IMR-90 (cell line): Measurements from ENCODE around the gene MYO1G. TPM values are rescaled to one million over a fixed set of nuclear protein-coding genes. Genes with fewer than 3 reads are reported as not detected.

Experiments used
- ATAC-seq: fragments of 200-7000 bp; cut with Tn5 transposase; 2 replicates; pipeline ENCODE4 v1.9.1; 2020; ENCODE audit warnings: low read depth, mild to moderate bottlenecking, moderate library complexity
- BruUV-seq: library from RNA; stranded (reverse); fragments of 400-500 nt; replicated peaks from 2 replicates; lab custom pipeline; 2021; lab: Mats Ljungman, UMichigan
- CTCF ChIA-PET: fragments of 300-600 bp; formaldehyde crosslinking; extraction: SDS; loops from one replicate; lab custom pipeline; 2021; ENCODE audit warnings: antibody characterized with exemption; lab: Yijun Ruan, JAX
- POLR2A ChIA-PET: fragments of 300-600 bp; sonication (Branson Sonifier 250); formaldehyde crosslinking; loops from one replicate; lab custom pipeline; 2022; ENCODE audit warnings: antibody characterized with exemption; ENCODE audit not compliant: unreplicated experiment; lab: Charles Lee
- DNase-seq: peaks from one replicate; pipeline ENCODE4 v3.0.0; 2013
- H2AFZ ChIP-seq: replicated peaks from 2 replicates; pipeline ENCODE3; 2013; ENCODE audit warnings: low read length, mild to moderate bottlenecking; ENCODE audit not compliant: poor library complexity
- H2AK5ac ChIP-seq: 2 replicates; pipeline ENCODE4 v1.6.1; 2013; ENCODE audit warnings: low read depth, low read length, inconsistent platforms
- H2AK9ac ChIP-seq: replicated peaks from 2 replicates; pipeline ENCODE3; 2013; ENCODE audit warnings: mild to moderate bottlenecking, low read depth, low read length, moderate library complexity; ENCODE audit not compliant: poor library complexity
- H2BK120ac ChIP-seq: 2 replicates; pipeline ENCODE4 v1.6.1; 2013; ENCODE audit warnings: low read depth, low read length, inconsistent platforms
- H2BK15ac ChIP-seq: 3 replicates; pipeline ENCODE4 v1.6.1; 2013; ENCODE audit warnings: low read depth, low read length, inconsistent platforms
- H2BK20ac ChIP-seq: 2 replicates; pipeline ENCODE4 v1.6.1; 2013; ENCODE audit warnings: low read depth, mild to moderate bottlenecking, inconsistent platforms, low read length, moderate library complexity
- H2BK5ac ChIP-seq: 2 replicates; pipeline ENCODE4 v1.6.1; 2013; ENCODE audit warnings: mild to moderate bottlenecking, low read depth, low read length, inconsistent platforms; ENCODE audit not compliant: poor library complexity, severe bottlenecking
- H3K14ac ChIP-seq: replicated peaks from 2 replicates; pipeline ENCODE4 v1.6.1; 2013; ENCODE audit warnings: low read depth, low read length, inconsistent platforms
- H3K18ac ChIP-seq: 2 replicates; pipeline ENCODE4 v1.6.1; 2013; ENCODE audit warnings: low read depth, low read length, control low read depth
- H3K23ac ChIP-seq: 2 replicates; pipeline ENCODE4 v1.6.1; 2013; ENCODE audit warnings: low read depth, low read length, inconsistent platforms
- H3K27ac ChIP-seq: 2 replicates; pipeline ENCODE4 v1.5.1; 2013; ENCODE audit warnings: mild to moderate bottlenecking, control low read depth, low read length; ENCODE audit not compliant: insufficient read depth
- H3K27me3 ChIP-seq: 2 replicates; pipeline ENCODE4 v1.6.1; 2013; ENCODE audit warnings: low read length; ENCODE audit not compliant: control insufficient read depth, insufficient read depth
- H3K36me3 ChIP-seq: 2 replicates; pipeline ENCODE4 v1.6.1; 2013; ENCODE audit warnings: low read length, mixed read lengths; ENCODE audit not compliant: control insufficient read depth, insufficient read depth
- H3K4ac ChIP-seq: 2 replicates; pipeline ENCODE4 v1.6.1; 2013; ENCODE audit warnings: low read depth, low read length, inconsistent platforms
- H3K4me1 ChIP-seq: 2 replicates; pipeline ENCODE4 v1.6.1; 2013; ENCODE audit warnings: low read length, mixed read lengths; ENCODE audit not compliant: control insufficient read depth, insufficient read depth
- H3K4me2 ChIP-seq: 2 replicates; pipeline ENCODE4 v1.6.1; 2013; ENCODE audit warnings: low read depth, mild to moderate bottlenecking, control low read depth, low read length, moderate library complexity
- H3K4me3 ChIP-seq: 2 replicates; pipeline ENCODE4 v1.5.1; 2013; ENCODE audit warnings: low read depth, mild to moderate bottlenecking, control low read depth, low read length, moderate library complexity; ENCODE audit not compliant: insufficient read depth
- H3K56ac ChIP-seq: 2 replicates; pipeline ENCODE4 v1.6.1; 2013; ENCODE audit warnings: low read length, inconsistent platforms; ENCODE audit not compliant: insufficient read depth; ENCODE audit errors: extremely low read depth
- H3K79me1 ChIP-seq, 2 experiments: 2 replicates each; pipeline ENCODE4 v1.6.1; 2013; ENCODE audit warnings: low read length in 2 of 2, inconsistent platforms in 1 of 2, low read depth in 1 of 2
- H3K9ac ChIP-seq: 2 replicates; pipeline ENCODE4 v1.6.1; 2013; ENCODE audit warnings: low read depth, low read length, control low read depth
- H3K9me1 ChIP-seq: 2 replicates; pipeline ENCODE4 v1.6.1; 2013; ENCODE audit warnings: low read length, inconsistent platforms; ENCODE audit not compliant: insufficient read depth
- H3K9me3 ChIP-seq: 2 replicates; pipeline ENCODE4 v1.6.1; 2013; ENCODE audit warnings: low read length; ENCODE audit not compliant: control insufficient read depth, insufficient read depth
- H4K20me1 ChIP-seq: 2 replicates; pipeline ENCODE4 v1.6.1; 2013; ENCODE audit warnings: low read length, inconsistent platforms; ENCODE audit not compliant: insufficient read depth
- H4K5ac ChIP-seq: 2 replicates; pipeline ENCODE4 v1.6.1; 2013; ENCODE audit warnings: mild to moderate bottlenecking, low read depth, low read length, control low read depth
- H4K8ac ChIP-seq, 2 experiments: 2 replicates each; pipeline ENCODE4 v1.6.1; 2013; ENCODE audit warnings: low read depth in 2 of 2, low read length in 2 of 2, control low read depth in 1 of 2, inconsistent platforms in 1 of 2
- H4K91ac ChIP-seq: 2 replicates; pipeline ENCODE4 v1.6.1; 2013; ENCODE audit warnings: low read depth, low read length, inconsistent platforms; ENCODE audit not compliant: insufficient read depth
- RAD21 ChIP-seq: IDR thresholded peaks from 2 replicates; pipeline ENCODE4 v1.6.1; 2012; ENCODE audit warnings: low read length, improper control_type of control experiment
- WGBS, 2 experiments: methylation state at CpG; one replicate each; pipeline versions ENCODE4 v1.1.5 to v1.1.7; 2013; ENCODE audit warnings: missing lambda C conversion rate in 2 of 2; ENCODE audit not compliant: insufficient read length in 1 of 2; ENCODE audit errors: extremely low coverage in 2 of 2; 5-methylcytosine and 5-hydroxymethylcytosine counted together
- dilution Hi-C: fragments of 300-500 bp; cut with HindIII; formaldehyde crosslinking; loops from one replicate; pipeline ENCODE4 v1.14.3; 2018; ENCODE audit warnings: low sequenced_read_pairs; ENCODE audit not compliant: unreplicated experiment
- in situ Hi-C: fragments of 300-500 bp; cut with MboI; formaldehyde crosslinking; loops from 3 replicates; pipeline ENCODE4 v1.14.3; 2019; ENCODE audit warnings: low sequenced_read_pairs, inconsistent platforms, mixed read lengths
- intact Hi-C: fragments of 100-400 bp; cut with micrococcal nuclease; formaldehyde crosslinking; loops from 2 replicates; pipeline ENCODE4 v1.10.0; 2022
- polyA plus RNA-seq, 3 experiments: library from polyadenylated mRNA; depleted of rRNA; stranded (reverse); fragments of >200 nt; gene quantifications; 2 replicates each; pipeline ENCODE4 v1.2.3, GENCODE V29; 2012; ENCODE audit warnings: low replicate concordance in 1 of 3
- total RNA-seq: library from RNA; depleted of rRNA; stranded (reverse); fragments of >200 nt; gene quantifications from 2 replicates; pipeline ENCODE4 v1.2.3, GENCODE V29; 2012

MYO1G gene
- total and polyA plus RNA-seq, 2 of the 4 experiments (the other 2 are of a cell fraction) = under 0.01 to 0.02 TPM

DNA sequence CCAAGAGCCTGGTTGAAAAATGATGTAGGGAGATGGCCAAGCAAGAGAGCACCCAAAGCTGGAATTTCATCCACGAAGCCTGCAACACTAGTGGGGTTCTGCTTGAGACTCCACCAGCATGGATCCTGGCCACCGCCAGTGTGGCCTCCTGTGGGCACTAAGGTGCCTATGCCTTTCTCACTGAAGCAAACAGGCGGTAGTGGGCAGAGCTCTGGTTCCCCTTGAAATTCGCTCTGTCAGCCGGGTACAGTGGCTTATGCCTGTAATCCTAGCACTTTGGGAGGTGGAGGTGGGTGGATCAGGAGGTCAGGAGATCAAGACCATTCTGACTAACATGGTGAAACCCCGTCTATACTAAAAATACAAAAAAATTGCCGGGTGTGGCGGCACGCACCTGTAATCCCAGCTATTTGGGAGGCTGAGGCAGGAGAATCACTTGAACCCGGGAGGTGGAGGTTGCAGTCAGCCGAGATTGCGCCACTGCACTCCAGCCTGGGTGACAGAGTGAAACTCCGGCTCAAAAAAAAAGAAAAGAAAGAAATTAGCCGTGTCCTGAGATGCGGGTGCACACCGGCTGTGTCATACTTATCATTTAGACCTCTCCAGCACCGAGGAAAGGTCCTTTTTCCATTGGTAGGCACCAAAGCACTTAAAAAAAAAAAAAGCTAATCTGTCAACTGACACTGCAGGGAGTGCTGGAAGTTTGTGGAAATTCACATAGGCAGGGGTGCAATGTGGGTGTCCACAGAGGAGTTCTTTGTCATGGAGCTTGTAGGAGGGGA, 49.5 kb upstream of the MYO1G start:
- H3K4me1 ChIP-seq = peaks cover 12% of the 10 kb centered on the region
- no peak overlapping the region for H2AFZ ChIP-seq
- H4K8ac ChIP-seq = no peak overlapping the region; a peak in 1 of 4 replicates
- no peaks in the 10 kb centered on the region for H3K9me3 ChIP-seq
- dilution Hi-C loops (no loop called here), intact Hi-C loops (no loop called here), in situ Hi-C loops (no loop called here)
- TF ChIP-seq RAD21 = no peak
- no peak overlapping the region for H3K23ac ChIP-seq
- peak overlapping the region; percentile 30 for H2BK5ac ChIP-seq
- H3K27ac ChIP-seq = no peak overlapping the region
- H3K4me2 ChIP-seq = no peak overlapping the region
- H3K79me1 ChIP-seq = peaks cover 43 to 76% of the 10 kb centered on the region in 2 experiments
- peak overlapping the region; percentile 66 for H2BK120ac ChIP-seq
- H3K14ac ChIP-seq = no peak overlapping the region
- H2AK5ac ChIP-seq = peak overlapping the region; percentile 43; the same call in 1 of the 2 replicates
- no peak overlapping the region for H3K9ac ChIP-seq
- H3K56ac ChIP-seq = no peak overlapping the region
- H3K4ac ChIP-seq = peak overlapping the region; percentile 56; the same call in 1 of the 2 replicates
- H4K20me1 ChIP-seq = peaks cover 46% of the 10 kb centered on the region
- ATAC-seq = no peak
- ChIA-PET CTCF (interaction anchor here (1.0 kb wide), 1 partner anchor 27 kb away, joined by 4 read pairs; no protein-coding TSS in a partner anchor), POLR2A (interaction anchor here (0.6 kb wide), 1 partner anchor 24 kb away, joined by 11 read pairs; no protein-coding TSS in a partner anchor)
- H2AK9ac ChIP-seq = no peak overlapping the region
- BruUV-seq = no TSS peak
- H2BK15ac ChIP-seq = no peak overlapping the region; the same call in 2 of the 3 replicates
- 90% methylated on average over 5 of the region's 17 CpGs; no CpG with 5 or more reads in 1 of the 2 experiments for WGBS, 2 experiments
- DNase-seq = no peak
- no peaks in the 10 kb centered on the region for H3K27me3 ChIP-seq
- no peak overlapping the region for H3K18ac ChIP-seq
- H3K4me3 ChIP-seq = no peak overlapping the region
- H4K91ac ChIP-seq = no peak overlapping the region
- H3K36me3 ChIP-seq = peaks cover 7% of the 10 kb centered on the region; the same call in 1 of the 2 replicates
- peaks cover 27% of the 10 kb centered on the region for H3K9me1 ChIP-seq
- H2BK20ac ChIP-seq = no peak overlapping the region
- H4K5ac ChIP-seq = no peak overlapping the region
